Spleen (tissue), 11 donors: ENCODE results near the gene MLXIP. TPM values are rescaled to one million over a fixed set of nuclear protein-coding genes. Genes with fewer than 3 reads are reported as not detected.
A peak's percentile ranks its signal among the peaks of the same experiment; 100 is the strongest.

Experiments used
- DNase-seq: peaks from one replicate; pipeline ENCODE4 v3.0.0-alpha.2; 2020
- H3K27ac ChIP-seq, 8 donors: fragments of 200-600 bp; sonication (generic) in 7 of 8; 1 replicate in 4 of 8; 2 replicates in 4 of 8; pipeline versions ENCODE4 v1.5.0 to v1.8.0; 2016 to 2021; ENCODE audit warnings: inconsistent platforms in 4 of 8, mild to moderate bottlenecking in 4 of 8, moderate library complexity in 1 of 8
- H3K27me3 ChIP-seq, 7 donors: fragments of 200-600 bp; sonication (generic) in 6 of 7; replicated peaks in 1 of 7; 1 replicate in 4 of 7; 2 replicates in 3 of 7; pipeline versions ENCODE4 v1.5.0 to v1.8.0; 2016 to 2021; ENCODE audit warnings: inconsistent platforms in 3 of 7, mild to moderate bottlenecking in 1 of 7
- H3K36me3 ChIP-seq, 6 donors: fragments of 200-600 bp; sonication (generic) in 5 of 6; 1 replicate in 4 of 6; 2 replicates in 2 of 6; pipeline versions ENCODE4 v1.5.0 to v1.8.0; 2016 to 2021; ENCODE audit warnings: inconsistent platforms in 2 of 6
- H3K4me1 ChIP-seq, 6 donors: fragments of 200-600 bp; sonication (generic) in 5 of 6; 1 replicate in 3 of 6; 2 replicates in 3 of 6; pipeline versions ENCODE4 v1.5.0 to v1.8.0; 2016 to 2021; ENCODE audit warnings: inconsistent platforms in 3 of 6
- H3K4me3 ChIP-seq, 8 donors: fragments of 200-600 bp; sonication (generic) in 7 of 8; 1 replicate in 4 of 8; 2 replicates in 4 of 8; pipeline versions ENCODE4 v1.5.0 to v1.8.0; 2016 to 2021; ENCODE audit warnings: inconsistent platforms in 4 of 8, mild to moderate bottlenecking in 4 of 8, moderate library complexity in 2 of 8
- H3K9me3 ChIP-seq, 8 donors: fragments of 200-600 bp; sonication (generic) in 7 of 8; 1 replicate in 4 of 8; 2 replicates in 4 of 8; pipeline versions ENCODE4 v1.5.0 to v1.8.0; 2016 to 2021; ENCODE audit warnings: inconsistent platforms in 4 of 8
- POLR2A ChIP-seq, 3 donors: fragments of 450-650 bp; IDR thresholded peaks; one replicate each; pipeline ENCODE4 v1.5.1; 2017; ENCODE audit warnings: antibody characterized with exemption in 3 of 3, mild to moderate bottlenecking in 1 of 3
- POLR2AphosphoS5 ChIP-seq, 3 donors: sonication (generic); formaldehyde crosslinking; IDR thresholded peaks; one replicate each; pipeline ENCODE4 v1.5.1; 2017; ENCODE audit warnings: antibody characterized with exemption in 3 of 3
- WGBS, 5 donors: extraction: QIAGEN DNeasy Blood & Tissue Kit in 3 of 5; methylation state at CpG; one replicate each; pipeline versions ENCODE4 v1.1.5 to v1.1.7; 2013 to 2018; 5-methylcytosine and 5-hydroxymethylcytosine counted together
- intact Hi-C: fragments of 100-400 bp; cut with DNase I; formaldehyde crosslinking; loops from one replicate; pipeline ENCODE4 v1.15.0; 2023; ENCODE audit warnings: low total_unique reads
- polyA plus RNA-seq, 3 donors: library from polyadenylated mRNA; stranded (reverse); fragments of 200-250 nt; gene quantifications; one replicate each; pipeline ENCODE4 v1.2.1, GENCODE V29; 2013
- total RNA-seq, 7 donors: library from RNA; depleted of rRNA in 3 of 7; stranded (reverse); fragments of >200 nt in 3 of 7; fragmentation: NEBNext Ultra II Directional in 4 of 7; extraction: Animal tissue kit (Norgen Biotek cat#: 25700) in 4 of 7; gene quantifications; one replicate each; pipeline versions ENCODE4 v1.1.0 to v1.2.1, GENCODE V29; 2016 to 2021
- TF ChIP-seq, protein P1 (sequence below), 11 experiments: fragments of 200-600 bp in 7 of 11; fragments of 450-650 bp in 4 of 11; sonication (generic) in 4 of 11; IDR thresholded peaks in 8 of 11; conservative IDR thresholded peaks in 3 of 11; 1 replicate in 7 of 11; 2 replicates in 4 of 11; pipeline versions ENCODE4 v1.4.0 to v1.8.0; 2016 to 2021; ENCODE audit warnings: antibody characterized with exemption in 11 of 11, inconsistent platforms in 4 of 11, mild to moderate bottlenecking in 1 of 11
- donor health status: healthy with polysubstance abuse.
- donor health status: DM: no; HTN: no; CAD: no; lungs with moderate emphysema.
- donor health status: DM: no; HTN: no; CAD: no.
- donor health status: Bipolar disorder and iron deficiency.
- donor health status: healthy.
- donor health status: DM: no; HTN: no; CAD: no.
- donor health status: DM: yes; HTN: yes; CAD: no.

The MLXIP gene
- total and polyA plus RNA-seq, 10 donors: 7.8 to 97.1 (median 66.8) TPM

DNA sequence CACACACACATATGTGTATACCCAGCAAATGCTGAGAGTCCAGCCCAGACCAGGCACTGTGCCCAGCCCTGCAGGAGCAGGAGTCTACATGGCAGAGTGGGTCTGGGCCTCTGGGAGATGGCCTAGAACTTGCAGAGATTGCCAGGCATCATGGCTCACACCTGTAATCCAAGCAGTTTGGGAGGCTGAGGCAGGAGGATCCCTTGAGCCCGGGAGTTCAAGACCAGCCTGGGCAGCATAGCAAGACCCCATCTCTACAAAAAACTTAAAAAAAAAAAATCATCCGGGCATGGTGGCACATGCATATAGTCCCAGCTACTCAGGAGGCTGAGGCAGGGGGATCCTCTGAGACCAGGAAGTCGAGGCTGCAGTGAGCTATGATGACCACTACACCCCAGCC lies 20.8 kb upstream of the MLXIP start:
- H3K9me3 ChIP-seq: no peaks in the 10 kb centered on the region
- H3K4me1 ChIP-seq: peaks cover 7 to 28% (median 16%) of the 10 kb centered on the region in 6 donors
- H3K36me3 ChIP-seq: peaks cover 0 to 64% (median 14%) of the 10 kb centered on the region in 6 donors
- no peak overlapping the region for H3K4me3 ChIP-seq
- no peaks in the 10 kb centered on the region for H3K27me3 ChIP-seq
- WGBS, 5 donors: 93 to 97% (median 96%) methylated on average over 3 of the region's 3 CpGs
- DNase-seq: no peak
- TF ChIP-seq, protein P1, sequence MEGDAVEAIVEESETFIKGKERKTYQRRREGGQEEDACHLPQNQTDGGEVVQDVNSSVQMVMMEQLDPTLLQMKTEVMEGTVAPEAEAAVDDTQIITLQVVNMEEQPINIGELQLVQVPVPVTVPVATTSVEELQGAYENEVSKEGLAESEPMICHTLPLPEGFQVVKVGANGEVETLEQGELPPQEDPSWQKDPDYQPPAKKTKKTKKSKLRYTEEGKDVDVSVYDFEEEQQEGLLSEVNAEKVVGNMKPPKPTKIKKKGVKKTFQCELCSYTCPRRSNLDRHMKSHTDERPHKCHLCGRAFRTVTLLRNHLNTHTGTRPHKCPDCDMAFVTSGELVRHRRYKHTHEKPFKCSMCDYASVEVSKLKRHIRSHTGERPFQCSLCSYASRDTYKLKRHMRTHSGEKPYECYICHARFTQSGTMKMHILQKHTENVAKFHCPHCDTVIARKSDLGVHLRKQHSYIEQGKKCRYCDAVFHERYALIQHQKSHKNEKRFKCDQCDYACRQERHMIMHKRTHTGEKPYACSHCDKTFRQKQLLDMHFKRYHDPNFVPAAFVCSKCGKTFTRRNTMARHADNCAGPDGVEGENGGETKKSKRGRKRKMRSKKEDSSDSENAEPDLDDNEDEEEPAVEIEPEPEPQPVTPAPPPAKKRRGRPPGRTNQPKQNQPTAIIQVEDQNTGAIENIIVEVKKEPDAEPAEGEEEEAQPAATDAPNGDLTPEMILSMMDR (IDR thresholded peaks at IDR 0.05 in 8 of 11, conservative IDR thresholded peaks at IDR 0.05 in 3 of 11): no peak
- TF ChIP-seq POLR2AphosphoS5 (IDR thresholded peaks at IDR 0.05) (no peak), POLR2A (IDR thresholded peaks at IDR 0.05) (no peak)
- intact Hi-C loops: no loop called here
- H3K27ac ChIP-seq: no peak overlapping the region

DNA sequence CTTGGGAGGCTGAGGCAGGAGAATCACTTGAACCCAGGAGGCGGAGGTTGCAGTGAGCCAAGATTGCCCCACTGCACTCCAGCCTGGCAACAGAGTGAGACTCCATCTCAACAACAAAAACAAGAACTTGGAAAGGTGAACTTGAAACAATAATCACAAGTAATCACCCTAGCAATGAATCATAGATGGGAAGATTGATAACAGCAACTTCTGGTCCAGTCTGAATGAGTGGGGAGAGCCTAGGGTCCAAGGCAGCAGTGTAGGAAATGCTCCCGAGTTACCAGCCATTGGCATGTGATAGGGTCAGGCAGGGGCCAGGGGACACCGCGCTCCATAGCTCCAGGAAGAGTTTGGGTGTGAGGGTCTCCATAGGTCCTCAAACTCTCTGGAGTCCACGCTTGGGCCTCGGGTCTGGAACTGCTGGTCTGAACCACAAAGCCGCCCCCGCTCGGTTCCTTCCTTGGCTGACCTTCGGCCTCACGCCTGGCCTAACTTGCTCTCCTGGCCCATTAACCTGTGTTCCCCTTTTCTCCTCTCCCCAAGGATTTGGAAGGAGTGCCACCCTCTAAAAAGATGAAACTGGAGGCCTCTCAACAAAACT lies 19.9 kb upstream of the MLXIP start:
- Histone ChIP-seq H3K27ac (no peak overlapping the region), H3K36me3 (peaks cover 0 to 64% (median 14%) of the 10 kb centered on the region in 6 donors), H3K9me3 (no peaks in the 10 kb centered on the region), H3K4me1 (peaks cover 15 to 37% (median 24%) of the 10 kb centered on the region in 6 donors), H3K4me3 (no peak overlapping the region), H3K27me3 (no peaks in the 10 kb centered on the region)
- no peak for DNase-seq
- 93 to 99% (median 95%) methylated on average over 11 of the region's 11 CpGs for WGBS, 5 donors
- TF ChIP-seq POLR2AphosphoS5 (IDR thresholded peaks at IDR 0.05) (no peak), POLR2A (IDR thresholded peaks at IDR 0.05) (no peak)
- TF ChIP-seq, protein P1 (IDR thresholded peaks at IDR 0.05 in 8 of 11, conservative IDR thresholded peaks at IDR 0.05 in 3 of 11): no peak
- intact Hi-C loops: no loop called here

DNA sequence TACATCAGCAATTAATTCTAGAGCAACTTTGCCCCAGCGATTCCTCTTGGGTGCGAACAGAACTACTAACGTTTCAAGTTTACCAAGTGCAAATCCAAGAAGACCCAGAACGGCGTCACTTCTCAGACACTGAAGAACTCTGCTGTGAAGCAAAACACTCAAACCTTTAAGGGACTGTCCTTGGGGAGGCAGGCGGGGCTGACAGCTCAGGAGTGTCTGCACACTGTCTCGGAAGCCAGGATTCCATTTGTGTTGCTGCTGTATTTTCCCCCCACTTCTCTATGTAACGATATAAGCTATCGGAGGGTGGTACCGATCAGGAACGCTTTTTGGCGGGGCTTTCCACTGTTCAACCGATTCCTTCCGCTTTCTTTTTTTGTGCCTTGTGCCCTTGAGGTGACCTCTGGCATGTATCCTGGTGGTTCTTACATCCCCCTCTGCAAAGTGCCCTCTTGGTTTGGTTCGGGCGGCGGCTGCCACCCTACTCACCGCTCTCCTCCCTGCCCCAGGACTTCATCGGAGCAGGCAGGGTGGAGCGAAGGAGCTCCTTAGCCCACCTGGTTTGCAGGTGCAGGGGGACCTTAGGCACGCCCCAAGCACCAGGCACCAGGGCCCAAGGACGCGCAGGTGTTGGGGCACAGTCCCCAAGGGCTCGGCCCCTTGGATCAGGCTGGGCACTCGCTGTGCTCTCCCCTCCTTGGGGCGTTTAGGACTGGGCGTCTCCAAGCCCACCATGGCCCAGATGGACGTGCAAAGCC lies 19.2 kb upstream of the MLXIP start:
- Histone ChIP-seq H3K36me3 (peaks cover 0 to 64% (median 14%) of the 10 kb centered on the region in 6 donors), H3K27me3 (no peaks in the 10 kb centered on the region), H3K4me3 (no peak overlapping the region), H3K9me3 (no peaks in the 10 kb centered on the region), H3K4me1 (peaks cover 13 to 37% (median 24%) of the 10 kb centered on the region in 6 donors), H3K27ac (peak overlapping the region in 2 of 8 donors; percentile 14 to 42)
- intact Hi-C loops: no loop called here
- no peak for DNase-seq
- TF ChIP-seq POLR2AphosphoS5 (IDR thresholded peaks at IDR 0.05): no peak
- TF ChIP-seq, protein P1 (IDR thresholded peaks at IDR 0.05 in 8 of 11, conservative IDR thresholded peaks at IDR 0.05 in 3 of 11): no peak
- no peak for TF ChIP-seq POLR2A (IDR thresholded peaks at IDR 0.05)
- WGBS, 5 donors: 85 to 91% (median 89%) methylated on average over 27 to 28 of the region's 28 CpGs

DNA sequence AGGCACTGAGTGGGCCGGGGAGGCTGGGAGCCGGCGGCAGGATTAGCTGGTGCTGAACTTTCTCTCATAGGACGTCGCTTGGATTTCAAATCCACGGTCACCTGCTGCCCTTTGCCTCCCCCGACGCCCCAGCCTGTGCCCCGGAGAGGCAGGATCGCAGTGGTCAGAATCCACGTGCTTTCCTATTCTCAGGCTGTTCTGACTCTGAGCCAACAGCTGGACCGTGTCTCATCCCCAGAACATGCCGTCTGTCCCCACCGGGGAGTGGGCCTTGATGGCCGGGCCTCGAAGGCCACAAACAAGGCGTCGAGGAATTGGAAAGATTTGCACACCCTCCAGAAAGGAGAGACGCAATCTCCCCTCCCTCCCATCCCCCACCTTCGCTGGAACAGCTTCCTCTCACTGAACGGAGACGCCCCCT lies 18.5 kb upstream of the MLXIP start:
- Histone ChIP-seq H3K27ac (peak overlapping the region in 3 of 8 donors; percentile 14 to 42 (median 41)), H3K27me3 (no peaks in the 10 kb centered on the region), H3K4me1 (peaks cover 11 to 39% (median 25%) of the 10 kb centered on the region in 6 donors), H3K9me3 (no peaks in the 10 kb centered on the region), H3K4me3 (no peak overlapping the region), H3K36me3 (peaks cover 0 to 58% (median 12%) of the 10 kb centered on the region in 6 donors)
- intact Hi-C loops: no loop called here
- 65 to 85% (median 81%) methylated on average over 22 of the region's 22 CpGs for WGBS, 5 donors
- TF ChIP-seq POLR2AphosphoS5 (IDR thresholded peaks at IDR 0.05): peak in 2 of 3 donors; percentile 51 to 52
- no peak for TF ChIP-seq POLR2A (IDR thresholded peaks at IDR 0.05)
- TF ChIP-seq, protein P1 (IDR thresholded peaks at IDR 0.05 in 8 of 11, conservative IDR thresholded peaks at IDR 0.05 in 3 of 11): no peak
- no peak for DNase-seq
